Ascending aorta (tissue), 2 donors: ENCODE measurements around the gene LTBR. TPM values are rescaled to one million over a fixed set of nuclear protein-coding genes. Genes with fewer than 3 reads are reported as not detected.

ENCODE experiments used
- DNase-seq, 2 donors: peaks; one replicate each; pipeline ENCODE4 v3.0.0-alpha.2; 2019; ENCODE audit warnings: low spot score in 2 of 2
- H3K27ac ChIP-seq, 2 donors: fragments of 200-600 bp; sonication (generic); one replicate each; pipeline ENCODE4 v1.5.1; 2016 to 2017; ENCODE audit warnings: mild to moderate bottlenecking in 1 of 2
- H3K27me3 ChIP-seq: fragments of 200-600 bp; sonication (generic); one replicate; pipeline ENCODE4 v1.5.1; 2017
- H3K36me3 ChIP-seq, 2 donors: fragments of 200-600 bp; sonication (generic); one replicate each; pipeline ENCODE4 v1.5.1; 2016
- H3K4me1 ChIP-seq, 2 donors: fragments of 200-600 bp; sonication (generic); one replicate each; pipeline ENCODE4 v1.5.1; 2016 to 2017; ENCODE audit warnings: mild to moderate bottlenecking in 1 of 2
- H3K4me3 ChIP-seq, 2 donors: fragments of 200-600 bp; sonication (generic); one replicate each; pipeline ENCODE4 v1.5.1; 2016 to 2017; ENCODE audit warnings: mild to moderate bottlenecking in 1 of 2
- H3K9me3 ChIP-seq, 2 donors: fragments of 200-600 bp; sonication (generic); one replicate each; pipeline ENCODE4 v1.5.1; 2016
- intact Hi-C: fragments of 100-400 bp; cut with DNase I; formaldehyde crosslinking; loops from one replicate; pipeline ENCODE4 v1.15.1; 2023
- total RNA-seq: library from RNA; depleted of rRNA; stranded (reverse); fragments of >200 nt; gene quantifications from one replicate; pipeline ENCODE4 v1.1.0, GENCODE V29; 2016
- TF ChIP-seq, protein P1 (sequence below), 3 experiments: fragments of 200-600 bp in 2 of 3; fragments of 450-650 bp in 1 of 3; sonication (generic) in 2 of 3; IDR thresholded peaks; one replicate each; pipeline ENCODE4 v1.5.1; 2016 to 2019; ENCODE audit warnings: antibody characterized with exemption in 3 of 3, mild to moderate bottlenecking in 1 of 3, moderate library complexity in 1 of 3

Gene LTBR
- total RNA-seq, 1 donor from 2014 or later = 284 TPM

DNA sequence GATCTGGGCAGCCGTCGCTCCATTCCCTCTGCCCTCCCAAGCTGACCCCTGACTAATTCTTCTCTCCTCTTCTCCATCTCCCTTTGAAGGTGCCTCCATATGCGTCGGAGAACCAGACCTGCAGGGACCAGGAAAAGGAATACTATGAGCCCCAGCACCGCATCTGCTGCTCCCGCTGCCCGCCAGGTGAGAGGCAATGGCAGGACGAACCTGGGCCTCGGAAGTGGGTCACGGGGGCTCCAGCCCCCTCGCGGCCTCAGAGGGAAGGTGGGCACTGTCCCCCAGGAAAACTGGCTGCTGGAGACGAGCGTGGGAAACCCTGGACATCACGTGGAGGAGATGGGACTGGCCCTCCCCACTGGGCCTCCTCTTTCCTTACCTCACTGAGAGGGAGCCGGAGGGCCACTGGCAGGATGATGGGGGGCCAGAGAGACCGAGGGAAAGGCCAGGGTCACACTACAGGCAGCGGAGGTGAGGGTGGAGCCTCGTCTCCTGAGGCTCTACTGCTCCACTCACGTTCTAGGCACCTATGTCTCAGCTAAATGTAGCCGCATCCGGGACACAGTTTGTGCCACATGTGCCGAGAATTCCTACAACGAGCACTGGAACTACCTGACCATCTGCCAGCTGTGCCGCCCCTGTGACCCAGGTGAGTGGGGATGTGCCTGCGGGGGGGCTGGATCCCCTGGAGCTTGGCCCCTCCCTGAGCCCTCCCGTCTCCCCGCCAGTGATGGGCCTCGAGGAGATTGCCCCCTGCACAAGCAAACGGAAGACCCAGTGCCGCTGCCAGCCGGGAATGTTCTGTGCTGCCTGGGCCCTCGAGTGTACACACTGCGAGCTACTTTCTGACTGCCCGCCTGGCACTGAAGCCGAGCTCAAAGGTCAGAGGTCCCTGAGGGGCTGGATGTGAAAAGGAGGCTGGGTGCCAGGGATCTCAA lies 806 bp downstream of the LTBR start:
- Histone ChIP-seq H3K9me3 (no peaks in the 10 kb centered on the region), H3K4me1 (peaks cover 9 to 24% of the 10 kb centered on the region in 2 donors), H3K4me3 (peak overlapping the region; percentile 80 to 89), H3K36me3 (peaks cover 32 to 36% of the 10 kb centered on the region in 2 donors), H3K27me3 (no peaks in the 10 kb centered on the region), H3K27ac (peak overlapping the region; percentile 97 to 98)
- TF ChIP-seq, protein P1, sequence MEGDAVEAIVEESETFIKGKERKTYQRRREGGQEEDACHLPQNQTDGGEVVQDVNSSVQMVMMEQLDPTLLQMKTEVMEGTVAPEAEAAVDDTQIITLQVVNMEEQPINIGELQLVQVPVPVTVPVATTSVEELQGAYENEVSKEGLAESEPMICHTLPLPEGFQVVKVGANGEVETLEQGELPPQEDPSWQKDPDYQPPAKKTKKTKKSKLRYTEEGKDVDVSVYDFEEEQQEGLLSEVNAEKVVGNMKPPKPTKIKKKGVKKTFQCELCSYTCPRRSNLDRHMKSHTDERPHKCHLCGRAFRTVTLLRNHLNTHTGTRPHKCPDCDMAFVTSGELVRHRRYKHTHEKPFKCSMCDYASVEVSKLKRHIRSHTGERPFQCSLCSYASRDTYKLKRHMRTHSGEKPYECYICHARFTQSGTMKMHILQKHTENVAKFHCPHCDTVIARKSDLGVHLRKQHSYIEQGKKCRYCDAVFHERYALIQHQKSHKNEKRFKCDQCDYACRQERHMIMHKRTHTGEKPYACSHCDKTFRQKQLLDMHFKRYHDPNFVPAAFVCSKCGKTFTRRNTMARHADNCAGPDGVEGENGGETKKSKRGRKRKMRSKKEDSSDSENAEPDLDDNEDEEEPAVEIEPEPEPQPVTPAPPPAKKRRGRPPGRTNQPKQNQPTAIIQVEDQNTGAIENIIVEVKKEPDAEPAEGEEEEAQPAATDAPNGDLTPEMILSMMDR (IDR thresholded peaks at IDR 0.05) = no peak
- no peak for DNase-seq
- intact Hi-C loops = loop anchor here (1.0 to 5.0 kb wide), 2 partner anchors 48 to 62 kb away; no protein-coding TSS in a partner anchor

DNA sequence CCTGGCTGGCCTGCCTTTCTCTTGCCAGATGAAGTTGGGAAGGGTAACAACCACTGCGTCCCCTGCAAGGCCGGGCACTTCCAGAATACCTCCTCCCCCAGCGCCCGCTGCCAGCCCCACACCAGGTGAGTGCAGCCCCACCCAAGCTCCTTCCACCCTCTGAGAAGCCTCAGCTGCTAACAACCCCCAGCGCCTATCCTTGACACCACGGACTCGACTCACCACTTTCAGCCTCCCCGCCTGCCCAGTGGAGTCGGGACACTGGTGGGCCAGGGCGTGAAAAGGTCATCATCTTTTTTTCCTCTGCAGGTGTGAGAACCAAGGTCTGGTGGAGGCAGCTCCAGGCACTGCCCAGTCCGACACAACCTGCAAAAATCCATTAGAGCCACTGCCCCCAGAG lies 2.1 kb downstream of the LTBR start:
- H3K4me1 ChIP-seq = peaks cover 9 to 20% of the 10 kb centered on the region in 2 donors
- no peaks in the 10 kb centered on the region for H3K27me3 ChIP-seq
- H3K9me3 ChIP-seq = no peaks in the 10 kb centered on the region
- intact Hi-C loops = no loop called here
- no peak overlapping the region for H3K4me3 ChIP-seq
- no peak for DNase-seq
- H3K36me3 ChIP-seq = peaks cover 43 to 49% of the 10 kb centered on the region in 2 donors
- peak overlapping the region in 1 of 2 donors; percentile 44 for H3K27ac ChIP-seq
- TF ChIP-seq, protein P1 (IDR thresholded peaks at IDR 0.05) = no peak

DNA sequence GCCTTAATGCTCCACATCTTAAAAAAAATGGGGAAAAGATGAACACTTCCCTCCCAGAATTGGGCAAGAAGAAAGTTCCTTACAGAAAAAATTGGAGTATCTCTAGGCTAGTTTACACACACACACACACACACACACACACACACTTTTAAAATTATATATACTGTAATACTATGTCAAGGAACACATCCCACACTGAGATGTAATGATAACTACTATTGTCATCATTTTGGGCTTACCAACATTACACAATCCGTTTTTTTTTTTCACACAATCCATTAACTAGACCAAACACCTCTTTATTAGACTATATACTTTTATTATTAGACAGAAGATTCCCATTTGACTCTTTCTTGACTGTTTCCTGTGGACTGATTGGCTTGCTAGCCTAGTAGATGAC lies 2.5 kb downstream of the LTBR start:
- Histone ChIP-seq H3K27me3 (no peaks in the 10 kb centered on the region), H3K4me1 (peaks cover 9 to 21% of the 10 kb centered on the region in 2 donors), H3K36me3 (peaks cover 46 to 53% of the 10 kb centered on the region in 2 donors), H3K4me3 (no peak overlapping the region), H3K9me3 (no peaks in the 10 kb centered on the region), H3K27ac (no peak overlapping the region)
- intact Hi-C loops = no loop called here
- DNase-seq = no peak
- TF ChIP-seq, protein P1 (IDR thresholded peaks at IDR 0.05) = no peak

DNA sequence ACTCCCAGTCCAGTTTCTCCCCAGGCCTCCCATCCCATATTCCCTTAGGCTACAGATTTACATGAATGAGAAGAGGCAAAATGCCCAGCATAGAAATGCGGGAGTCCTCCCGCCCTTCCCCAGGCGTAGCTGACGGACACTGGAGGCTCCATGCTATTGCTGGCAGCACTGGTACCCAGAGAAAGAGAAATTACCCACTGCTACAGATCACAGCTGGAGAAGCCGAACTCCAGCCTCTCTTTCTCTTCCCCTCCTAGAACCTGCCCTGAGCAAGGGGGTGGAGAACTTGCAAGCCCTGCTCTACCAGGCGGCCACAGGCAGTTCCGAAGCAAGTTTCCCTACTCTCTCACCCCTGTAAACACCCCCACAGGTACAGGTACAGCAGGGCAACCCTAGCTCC lies 3.6 kb downstream of the LTBR start:
- DNase-seq = no peak
- peaks cover 46 to 58% of the 10 kb centered on the region in 2 donors for H3K36me3 ChIP-seq
- no peaks in the 10 kb centered on the region for H3K9me3 ChIP-seq
- H3K4me3 ChIP-seq = no peak overlapping the region
- peaks cover 14 to 27% of the 10 kb centered on the region in 2 donors for H3K4me1 ChIP-seq
- H3K27me3 ChIP-seq = no peaks in the 10 kb centered on the region
- H3K27ac ChIP-seq = peak overlapping the region in 1 of 2 donors; percentile 17
- intact Hi-C loops = no loop called here
- TF ChIP-seq, protein P1 (IDR thresholded peaks at IDR 0.05) = no peak

DNA sequence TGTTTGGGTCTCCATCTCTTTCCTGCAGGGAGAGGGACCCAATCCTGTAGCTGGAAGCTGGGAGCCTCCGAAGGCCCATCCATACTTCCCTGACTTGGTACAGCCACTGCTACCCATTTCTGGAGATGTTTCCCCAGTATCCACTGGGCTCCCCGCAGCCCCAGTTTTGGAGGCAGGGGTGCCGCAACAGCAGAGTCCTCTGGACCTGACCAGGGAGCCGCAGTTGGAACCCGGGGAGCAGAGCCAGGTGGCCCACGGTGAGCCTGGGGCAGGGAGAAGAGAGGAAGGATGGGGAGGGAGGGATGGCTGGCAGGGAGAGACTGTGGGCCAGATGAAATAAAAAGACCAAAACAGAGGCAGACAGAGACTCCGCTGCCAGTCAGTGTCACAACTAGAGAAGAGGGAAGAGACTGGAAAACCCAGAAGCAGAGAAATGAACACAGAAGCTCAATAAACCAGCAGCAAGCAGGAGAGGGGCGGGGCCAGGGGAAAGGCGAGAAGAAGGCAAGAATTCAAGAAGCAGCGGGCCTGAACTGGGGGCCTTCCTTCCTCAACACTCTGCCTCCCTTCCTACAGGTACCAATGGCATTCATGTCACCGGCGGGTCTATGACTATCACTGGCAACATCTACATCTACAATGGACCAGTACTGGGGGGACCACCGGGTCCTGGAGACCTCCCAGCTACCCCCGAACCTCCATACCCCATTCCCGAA lies 6.3 kb downstream of the LTBR start:
- Histone ChIP-seq H3K4me3 (no peak overlapping the region), H3K36me3 (peaks cover 46 to 58% of the 10 kb centered on the region in 2 donors), H3K4me1 (peaks cover 7 to 12% of the 10 kb centered on the region in 2 donors), H3K27me3 (no peaks in the 10 kb centered on the region), H3K9me3 (no peaks in the 10 kb centered on the region), H3K27ac (peak overlapping the region in 1 of 2 donors; percentile 10)
- DNase-seq = no peak
- intact Hi-C loops = no loop called here
- TF ChIP-seq, protein P1 (IDR thresholded peaks at IDR 0.05) = no peak
